WTC11 (cell line): ENCODE results near the gene CTDSPL. TPM values are rescaled to one million over a fixed set of nuclear protein-coding genes. Genes with fewer than 3 reads are reported as not detected.

Experiments
- ATAC-seq: fragments of 200-7000 bp; cut with Tn5 transposase; 2 replicates; pipeline ENCODE4 v1.10.0; 2021; ENCODE audit warnings: mild to moderate bottlenecking, moderate library complexity
- CTCF ChIA-PET: fragments of 300-600 bp; sonication (Branson Sonifier 250); formaldehyde crosslinking; loops from one replicate; lab custom pipeline; 2021; ENCODE audit warnings: antibody characterized with exemption; lab: Charles Lee
- POLR2A ChIA-PET: fragments of 350-600 bp; sonication (Branson Sonifier 250); formaldehyde crosslinking; loops from one replicate; lab custom pipeline; 2021; ENCODE audit warnings: antibody characterized with exemption; lab: Charles Lee
- DNase-seq: peaks from one replicate; pipeline ENCODE4 v3.0.0; 2021; ENCODE audit warnings: low spot score
- H3K27ac Mint-ChIP-seq: 2 replicates; pipeline ENCODE4 v1.8.0; 2021; ENCODE audit warnings: mixed read lengths
- H3K27me3 Mint-ChIP-seq: 2 replicates; pipeline ENCODE4 v1.8.0; 2021; ENCODE audit warnings: low read depth, mild to moderate bottlenecking, moderate library complexity, mixed read lengths
- H3K36me3 Mint-ChIP-seq: 2 replicates; pipeline ENCODE4 v1.8.0; 2021; ENCODE audit warnings: mixed read lengths
- H3K4me1 Mint-ChIP-seq: 2 replicates; pipeline ENCODE4 v1.8.0; 2022; ENCODE audit warnings: mixed read lengths
- H3K4me3 Mint-ChIP-seq: 2 replicates; pipeline ENCODE4 v1.8.0; 2021; ENCODE audit warnings: mild to moderate bottlenecking, moderate library complexity, mixed read lengths
- H3K9me3 Mint-ChIP-seq: 2 replicates; pipeline ENCODE4 v1.8.0; 2021; ENCODE audit warnings: mixed read lengths
- GABPB1 ChIP-seq: sonication (generic); formaldehyde crosslinking; IDR thresholded peaks from 2 replicates; pipeline ENCODE4 v1.8.1; 2023; ENCODE audit warnings: mild to moderate bottlenecking, missing genetic modification reagents
- GRHL2 ChIP-seq: fragments of 250-450 bp; sonication (Bioruptor Pico); IDR thresholded peaks from 2 replicates; pipeline ENCODE4 v1.8.0; 2022; ENCODE audit warnings: mild to moderate bottlenecking, moderate library complexity; ENCODE audit not compliant: insufficient replicate concordance, severe bottlenecking
- HMGA2 ChIP-seq: fragments of 250-450 bp; sonication (Bioruptor Pico); IDR thresholded peaks from 2 replicates; pipeline ENCODE4 v1.4.0; 2021; ENCODE audit warnings: mild to moderate bottlenecking, moderate library complexity
- OVOL2 ChIP-seq: fragments of 250-450 bp; sonication (Bioruptor Pico); IDR thresholded peaks from 2 replicates; pipeline ENCODE4 v1.9.0; 2021; ENCODE audit warnings: mild to moderate bottlenecking, borderline replicate concordance
- RORB ChIP-seq: fragments of 250-450 bp; sonication (Bioruptor Pico); IDR thresholded peaks from 2 replicates; pipeline ENCODE4 v1.9.0; 2021; ENCODE audit warnings: mild to moderate bottlenecking
- SMAD3 ChIP-seq: sonication (generic); formaldehyde crosslinking; IDR thresholded peaks from 2 replicates; pipeline ENCODE4 v1.8.0; 2022; ENCODE audit warnings: missing genetic modification reagents, mild to moderate bottlenecking, borderline replicate concordance
- ZBTB21 ChIP-seq: sonication (generic); formaldehyde crosslinking; IDR thresholded peaks from 2 replicates; pipeline ENCODE4 v1.8.1; 2023; ENCODE audit warnings: mild to moderate bottlenecking, missing genetic modification reagents, borderline replicate concordance
- ZNF121 ChIP-seq: sonication (generic); formaldehyde crosslinking; IDR thresholded peaks from 2 replicates; pipeline ENCODE4 v1.8.0; 2023; ENCODE audit warnings: missing genetic modification reagents
- ZNF219 ChIP-seq: sonication (generic); formaldehyde crosslinking; IDR thresholded peaks from 2 replicates; pipeline ENCODE4 v1.8.0; 2023; ENCODE audit warnings: missing genetic modification reagents, mild to moderate bottlenecking, borderline replicate concordance
- total RNA-seq: library from RNA; stranded (reverse); gene quantifications from 3 replicates; pipeline ENCODE4 v1.2.3, GENCODE V29; 2021
- TF ChIP-seq, protein P1 (sequence below): sonication (generic); formaldehyde crosslinking; IDR thresholded peaks from 2 replicates; pipeline ENCODE4 v1.8.0; 2023; ENCODE audit warnings: missing genetic modification reagents
- TF ChIP-seq, protein P2 (sequence below): sonication (generic); formaldehyde crosslinking; conservative IDR thresholded peaks from 2 replicates; pipeline ENCODE4 v1.8.1; 2023; ENCODE audit warnings: mild to moderate bottlenecking, low read depth, missing genetic modification reagents, moderate library complexity
- TF ChIP-seq, protein P3 (sequence below): fragments of 250-450 bp; sonication (Bioruptor Pico); IDR thresholded peaks from 2 replicates; pipeline ENCODE4 v1.9.0; 2021; ENCODE audit warnings: mild to moderate bottlenecking, borderline replicate concordance
- TF ChIP-seq, protein P4 (sequence below): sonication (generic); formaldehyde crosslinking; IDR thresholded peaks from 2 replicates; pipeline ENCODE4 v1.8.1; 2022; ENCODE audit warnings: missing genetic modification reagents, borderline replicate concordance
- TF ChIP-seq, protein P5 (sequence below): sonication (generic); formaldehyde crosslinking; IDR thresholded peaks from 2 replicates; pipeline ENCODE4 v1.8.1; 2022; ENCODE audit warnings: low read depth, missing genetic modification reagents, borderline replicate concordance
- TF ChIP-seq, protein P6 (sequence below): fragments of 200-600 bp; IDR thresholded peaks from 2 replicates; pipeline ENCODE4 v1.8.0; 2022; ENCODE audit warnings: antibody characterized with exemption

Gene CTDSPL
- total RNA-seq, 1 experiment from 2014 or later: 41.2 TPM

DNA sequence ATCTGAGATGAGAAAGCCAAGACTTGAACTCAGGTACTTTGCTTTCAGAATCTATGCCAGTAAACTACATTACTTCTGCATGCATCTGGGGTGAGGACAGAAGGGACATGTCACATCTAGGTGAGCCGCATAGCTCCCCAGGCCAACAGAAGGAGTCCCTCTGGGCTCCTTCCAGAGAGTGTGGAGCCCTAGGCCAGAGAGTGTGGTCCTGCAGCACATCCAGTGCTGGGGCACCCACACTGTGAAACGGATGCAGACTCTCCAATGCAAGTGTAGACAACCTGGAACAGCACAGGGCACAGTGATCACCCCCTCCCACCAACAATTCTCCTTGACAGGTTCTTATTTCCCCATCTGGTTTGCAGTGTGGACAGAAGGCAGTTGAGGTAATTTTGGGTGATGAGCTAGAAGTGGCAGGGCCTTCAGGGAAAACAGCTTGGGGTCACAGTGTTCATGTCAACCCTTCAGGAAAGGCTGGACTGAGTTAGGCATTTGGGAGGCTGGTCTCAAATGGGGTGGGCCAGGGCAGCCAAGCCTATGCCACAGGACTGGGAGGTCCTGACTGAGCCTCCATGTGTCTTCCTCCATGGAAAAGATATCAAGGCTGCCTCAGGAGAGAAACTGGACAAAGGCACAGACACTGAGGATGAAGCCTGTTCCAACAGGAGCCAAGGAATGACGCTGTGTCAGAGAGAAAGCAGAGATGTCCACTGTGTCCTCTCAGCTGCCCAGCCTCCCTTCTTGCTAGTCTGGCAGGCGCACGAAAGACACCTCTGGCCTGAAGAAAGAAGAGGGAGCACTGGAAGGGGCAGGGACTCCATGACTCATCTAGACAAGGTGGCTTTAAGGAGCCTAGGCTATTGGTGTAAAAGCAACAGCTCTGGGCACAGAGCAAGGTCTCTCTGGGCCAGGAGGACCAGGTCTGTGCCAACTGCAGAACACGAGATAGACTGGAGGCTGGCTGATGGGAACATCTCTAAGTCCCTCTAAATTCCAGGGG is 166.1 kb downstream of the CTDSPL start (continued):
- TF ChIP-seq, protein P1, sequence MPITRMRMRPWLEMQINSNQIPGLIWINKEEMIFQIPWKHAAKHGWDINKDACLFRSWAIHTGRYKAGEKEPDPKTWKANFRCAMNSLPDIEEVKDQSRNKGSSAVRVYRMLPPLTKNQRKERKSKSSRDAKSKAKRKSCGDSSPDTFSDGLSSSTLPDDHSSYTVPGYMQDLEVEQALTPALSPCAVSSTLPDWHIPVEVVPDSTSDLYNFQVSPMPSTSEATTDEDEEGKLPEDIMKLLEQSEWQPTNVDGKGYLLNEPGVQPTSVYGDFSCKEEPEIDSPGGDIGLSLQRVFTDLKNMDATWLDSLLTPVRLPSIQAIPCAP: no peak
- TF ChIP-seq OVOL2 (CRISPR knock-in tag) (no peak), RORB (CRISPR knock-in tag) (no peak), SMAD3 (CRISPR knock-in tag) (no peak), GABPB1 (CRISPR knock-in tag) (no peak), ZBTB21 (CRISPR knock-in tag) (no peak)
- TF ChIP-seq, protein P2, sequence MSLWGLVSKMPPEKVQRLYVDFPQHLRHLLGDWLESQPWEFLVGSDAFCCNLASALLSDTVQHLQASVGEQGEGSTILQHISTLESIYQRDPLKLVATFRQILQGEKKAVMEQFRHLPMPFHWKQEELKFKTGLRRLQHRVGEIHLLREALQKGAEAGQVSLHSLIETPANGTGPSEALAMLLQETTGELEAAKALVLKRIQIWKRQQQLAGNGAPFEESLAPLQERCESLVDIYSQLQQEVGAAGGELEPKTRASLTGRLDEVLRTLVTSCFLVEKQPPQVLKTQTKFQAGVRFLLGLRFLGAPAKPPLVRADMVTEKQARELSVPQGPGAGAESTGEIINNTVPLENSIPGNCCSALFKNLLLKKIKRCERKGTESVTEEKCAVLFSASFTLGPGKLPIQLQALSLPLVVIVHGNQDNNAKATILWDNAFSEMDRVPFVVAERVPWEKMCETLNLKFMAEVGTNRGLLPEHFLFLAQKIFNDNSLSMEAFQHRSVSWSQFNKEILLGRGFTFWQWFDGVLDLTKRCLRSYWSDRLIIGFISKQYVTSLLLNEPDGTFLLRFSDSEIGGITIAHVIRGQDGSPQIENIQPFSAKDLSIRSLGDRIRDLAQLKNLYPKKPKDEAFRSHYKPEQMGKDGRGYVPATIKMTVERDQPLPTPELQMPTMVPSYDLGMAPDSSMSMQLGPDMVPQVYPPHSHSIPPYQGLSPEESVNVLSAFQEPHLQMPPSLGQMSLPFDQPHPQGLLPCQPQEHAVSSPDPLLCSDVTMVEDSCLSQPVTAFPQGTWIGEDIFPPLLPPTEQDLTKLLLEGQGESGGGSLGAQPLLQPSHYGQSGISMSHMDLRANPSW (CRISPR knock-in tag): no peak
- TF ChIP-seq, protein P3, sequence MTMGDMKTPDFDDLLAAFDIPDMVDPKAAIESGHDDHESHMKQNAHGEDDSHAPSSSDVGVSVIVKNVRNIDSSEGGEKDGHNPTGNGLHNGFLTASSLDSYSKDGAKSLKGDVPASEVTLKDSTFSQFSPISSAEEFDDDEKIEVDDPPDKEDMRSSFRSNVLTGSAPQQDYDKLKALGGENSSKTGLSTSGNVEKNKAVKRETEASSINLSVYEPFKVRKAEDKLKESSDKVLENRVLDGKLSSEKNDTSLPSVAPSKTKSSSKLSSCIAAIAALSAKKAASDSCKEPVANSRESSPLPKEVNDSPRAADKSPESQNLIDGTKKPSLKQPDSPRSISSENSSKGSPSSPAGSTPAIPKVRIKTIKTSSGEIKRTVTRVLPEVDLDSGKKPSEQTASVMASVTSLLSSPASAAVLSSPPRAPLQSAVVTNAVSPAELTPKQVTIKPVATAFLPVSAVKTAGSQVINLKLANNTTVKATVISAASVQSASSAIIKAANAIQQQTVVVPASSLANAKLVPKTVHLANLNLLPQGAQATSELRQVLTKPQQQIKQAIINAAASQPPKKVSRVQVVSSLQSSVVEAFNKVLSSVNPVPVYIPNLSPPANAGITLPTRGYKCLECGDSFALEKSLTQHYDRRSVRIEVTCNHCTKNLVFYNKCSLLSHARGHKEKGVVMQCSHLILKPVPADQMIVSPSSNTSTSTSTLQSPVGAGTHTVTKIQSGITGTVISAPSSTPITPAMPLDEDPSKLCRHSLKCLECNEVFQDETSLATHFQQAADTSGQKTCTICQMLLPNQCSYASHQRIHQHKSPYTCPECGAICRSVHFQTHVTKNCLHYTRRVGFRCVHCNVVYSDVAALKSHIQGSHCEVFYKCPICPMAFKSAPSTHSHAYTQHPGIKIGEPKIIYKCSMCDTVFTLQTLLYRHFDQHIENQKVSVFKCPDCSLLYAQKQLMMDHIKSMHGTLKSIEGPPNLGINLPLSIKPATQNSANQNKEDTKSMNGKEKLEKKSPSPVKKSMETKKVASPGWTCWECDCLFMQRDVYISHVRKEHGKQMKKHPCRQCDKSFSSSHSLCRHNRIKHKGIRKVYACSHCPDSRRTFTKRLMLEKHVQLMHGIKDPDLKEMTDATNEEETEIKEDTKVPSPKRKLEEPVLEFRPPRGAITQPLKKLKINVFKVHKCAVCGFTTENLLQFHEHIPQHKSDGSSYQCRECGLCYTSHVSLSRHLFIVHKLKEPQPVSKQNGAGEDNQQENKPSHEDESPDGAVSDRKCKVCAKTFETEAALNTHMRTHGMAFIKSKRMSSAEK (CRISPR knock-in tag): no peak

DNA sequence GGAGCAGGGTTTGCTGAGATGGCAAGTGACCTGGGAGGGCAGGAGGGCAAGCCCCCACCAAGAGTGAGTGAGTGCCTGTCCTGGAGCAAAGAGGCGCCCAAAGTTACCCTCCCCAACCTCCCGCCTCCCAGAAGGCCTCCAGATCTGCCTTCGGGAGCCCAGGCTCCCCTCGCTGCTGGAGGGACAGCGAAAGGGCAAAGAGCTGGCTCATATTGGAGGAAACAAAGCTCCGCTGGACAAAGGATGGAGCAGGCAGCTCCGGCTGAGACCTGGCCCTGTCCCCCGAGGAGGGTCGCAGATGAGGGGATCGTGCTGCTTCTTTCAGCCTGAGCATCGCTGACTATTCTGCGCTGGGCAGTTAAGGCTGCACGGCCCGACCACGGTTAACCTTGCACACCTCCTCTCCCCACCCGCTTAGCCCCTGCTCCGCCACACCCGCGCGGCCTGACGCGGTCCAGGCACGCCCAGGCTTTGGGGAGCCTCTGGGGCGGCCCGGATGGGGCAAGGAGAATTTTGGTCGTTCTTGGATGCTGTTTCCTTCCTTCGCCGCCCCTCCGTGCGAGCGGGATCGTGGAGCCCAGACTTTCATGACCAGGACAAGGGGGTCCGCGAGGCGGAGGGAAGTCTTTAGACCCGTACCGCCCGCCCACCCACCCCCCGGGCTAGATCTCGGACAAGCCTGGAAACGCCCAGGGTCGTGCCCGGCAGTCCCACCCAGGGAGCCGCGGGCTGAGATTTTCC is 167.1 kb downstream of the CTDSPL start:
- peak; percentile 36 for DNase-seq
- Mint-ChIP-seq H3K27ac (no peak overlapping the region), H3K27me3 (peaks cover 71% of the 10 kb centered on the region)

More for the DNA sequence above, 167.1 kb downstream of the CTDSPL start:
- ChIA-PET POLR2A (interaction anchor here (1.1 to 1.5 kb wide), 2 partner anchors 10 to 109 kb away, joined by 4 to 5 read pairs; partner anchors contain the start of genes ACAA1 and DLEC1), CTCF (interaction anchor here (0.6 to 3.6 kb wide), 10 partner anchors 11 to 493 kb away, joined by 3 to 32 read pairs (median 6); partner anchors contain the start of genes ACAA1 and DLEC1)
- Mint-ChIP-seq H3K4me3 (peak overlapping the region; percentile 75), H3K4me1 (peaks cover 13% of the 10 kb centered on the region), H3K36me3 (no peaks in the 10 kb centered on the region), H3K9me3 (no peaks in the 10 kb centered on the region)
- ATAC-seq: no peak
- TF ChIP-seq SMAD3 (CRISPR knock-in tag) (no peak), ZNF219 (CRISPR knock-in tag) (no peak), ZNF121 (CRISPR knock-in tag) (no peak), HMGA2 (no peak), GRHL2 (no peak)
- TF ChIP-seq, protein P4, sequence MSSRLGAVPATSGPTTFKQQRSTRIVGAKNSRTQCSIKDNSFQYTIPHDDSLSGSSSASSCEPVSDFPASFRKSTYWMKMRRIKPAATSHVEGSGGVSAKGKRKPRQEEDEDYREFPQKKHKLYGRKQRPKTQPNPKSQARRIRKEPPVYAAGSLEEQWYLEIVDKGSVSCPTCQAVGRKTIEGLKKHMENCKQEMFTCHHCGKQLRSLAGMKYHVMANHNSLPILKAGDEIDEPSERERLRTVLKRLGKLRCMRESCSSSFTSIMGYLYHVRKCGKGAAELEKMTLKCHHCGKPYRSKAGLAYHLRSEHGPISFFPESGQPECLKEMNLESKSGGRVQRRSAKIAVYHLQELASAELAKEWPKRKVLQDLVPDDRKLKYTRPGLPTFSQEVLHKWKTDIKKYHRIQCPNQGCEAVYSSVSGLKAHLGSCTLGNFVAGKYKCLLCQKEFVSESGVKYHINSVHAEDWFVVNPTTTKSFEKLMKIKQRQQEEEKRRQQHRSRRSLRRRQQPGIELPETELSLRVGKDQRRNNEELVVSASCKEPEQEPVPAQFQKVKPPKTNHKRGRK (CRISPR knock-in tag): no peak
- TF ChIP-seq, protein P2 (CRISPR knock-in tag): no peak
- TF ChIP-seq, protein P5, sequence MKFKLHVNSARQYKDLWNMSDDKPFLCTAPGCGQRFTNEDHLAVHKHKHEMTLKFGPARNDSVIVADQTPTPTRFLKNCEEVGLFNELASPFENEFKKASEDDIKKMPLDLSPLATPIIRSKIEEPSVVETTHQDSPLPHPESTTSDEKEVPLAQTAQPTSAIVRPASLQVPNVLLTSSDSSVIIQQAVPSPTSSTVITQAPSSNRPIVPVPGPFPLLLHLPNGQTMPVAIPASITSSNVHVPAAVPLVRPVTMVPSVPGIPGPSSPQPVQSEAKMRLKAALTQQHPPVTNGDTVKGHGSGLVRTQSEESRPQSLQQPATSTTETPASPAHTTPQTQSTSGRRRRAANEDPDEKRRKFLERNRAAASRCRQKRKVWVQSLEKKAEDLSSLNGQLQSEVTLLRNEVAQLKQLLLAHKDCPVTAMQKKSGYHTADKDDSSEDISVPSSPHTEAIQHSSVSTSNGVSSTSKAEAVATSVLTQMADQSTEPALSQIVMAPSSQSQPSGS (CRISPR knock-in tag): no peak
- TF ChIP-seq, protein P6, sequence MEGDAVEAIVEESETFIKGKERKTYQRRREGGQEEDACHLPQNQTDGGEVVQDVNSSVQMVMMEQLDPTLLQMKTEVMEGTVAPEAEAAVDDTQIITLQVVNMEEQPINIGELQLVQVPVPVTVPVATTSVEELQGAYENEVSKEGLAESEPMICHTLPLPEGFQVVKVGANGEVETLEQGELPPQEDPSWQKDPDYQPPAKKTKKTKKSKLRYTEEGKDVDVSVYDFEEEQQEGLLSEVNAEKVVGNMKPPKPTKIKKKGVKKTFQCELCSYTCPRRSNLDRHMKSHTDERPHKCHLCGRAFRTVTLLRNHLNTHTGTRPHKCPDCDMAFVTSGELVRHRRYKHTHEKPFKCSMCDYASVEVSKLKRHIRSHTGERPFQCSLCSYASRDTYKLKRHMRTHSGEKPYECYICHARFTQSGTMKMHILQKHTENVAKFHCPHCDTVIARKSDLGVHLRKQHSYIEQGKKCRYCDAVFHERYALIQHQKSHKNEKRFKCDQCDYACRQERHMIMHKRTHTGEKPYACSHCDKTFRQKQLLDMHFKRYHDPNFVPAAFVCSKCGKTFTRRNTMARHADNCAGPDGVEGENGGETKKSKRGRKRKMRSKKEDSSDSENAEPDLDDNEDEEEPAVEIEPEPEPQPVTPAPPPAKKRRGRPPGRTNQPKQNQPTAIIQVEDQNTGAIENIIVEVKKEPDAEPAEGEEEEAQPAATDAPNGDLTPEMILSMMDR: no peak
